OCI-LY1 (cell line): Measurements from ENCODE around the gene OMD.

Experiments used
- H2AFZ ChIP-seq: fragments of 200-600 bp; sonication (generic), shearing (Covaris generic); 2 replicates; pipeline ENCODE4 v1.6.0; 2014; ENCODE audit warnings: antibody characterized with exemption, mild to moderate bottlenecking, low read length
- H3F3A ChIP-seq: fragments of 200-600 bp; sonication (generic), shearing (Covaris generic); 2 replicates; pipeline ENCODE4 v1.6.0; 2014; ENCODE audit warnings: mild to moderate bottlenecking, antibody characterized with exemption, low read length, moderate library complexity; ENCODE audit not compliant: insufficient read depth
- H3K27ac ChIP-seq: fragments of 200-600 bp; sonication (generic); 2 replicates; pipeline ENCODE4 v1.5.1; 2014; ENCODE audit warnings: low read length, mixed run types, mild to moderate bottlenecking, low read depth; ENCODE audit not compliant: poor library complexity, severe bottlenecking
- H3K27me3 ChIP-seq: fragments of 200-600 bp; sonication (generic); 2 replicates; pipeline ENCODE4 v1.6.0; 2014; ENCODE audit warnings: antibody characterized with exemption, mild to moderate bottlenecking, low read length, moderate library complexity; ENCODE audit not compliant: insufficient read depth
- H3K36me3 ChIP-seq: fragments of 200-600 bp; sonication (generic); 2 replicates; pipeline ENCODE4 v1.6.1; 2014; ENCODE audit warnings: mild to moderate bottlenecking, antibody characterized with exemption, low read length, moderate library complexity, mixed read lengths; ENCODE audit not compliant: insufficient read depth
- H3K4me1 ChIP-seq: fragments of 200-600 bp; sonication (generic); 2 replicates; pipeline ENCODE4 v1.5.1; 2014; ENCODE audit warnings: mild to moderate bottlenecking, low read length, moderate library complexity; ENCODE audit not compliant: insufficient read depth, severe bottlenecking
- H3K4me2 ChIP-seq: fragments of 200-600 bp; sonication (generic), shearing (Covaris generic); 2 replicates; pipeline ENCODE4 v1.6.1; 2014; ENCODE audit warnings: low read length
- H3K4me3 ChIP-seq: fragments of 200-600 bp; sonication (generic); 2 replicates; pipeline ENCODE4 v1.5.1; 2014; ENCODE audit warnings: low read length, low read depth, mild to moderate bottlenecking, mixed read lengths; ENCODE audit not compliant: poor library complexity, severe bottlenecking
- H3K79me2 ChIP-seq: fragments of 200-600 bp; shearing (Covaris generic); 2 replicates; pipeline ENCODE4 v1.6.1; 2016; ENCODE audit warnings: mixed run types, low read length, mixed read lengths; ENCODE audit not compliant: insufficient read depth
- H3K9ac ChIP-seq: fragments of 200-600 bp; sonication (generic), shearing (Covaris generic); 2 replicates; pipeline ENCODE4 v1.6.1; 2014; ENCODE audit warnings: mild to moderate bottlenecking, low read length, mixed read lengths
- H3K9me2 ChIP-seq: fragments of 200-600 bp; sonication (generic), shearing (Covaris generic); 2 replicates; pipeline ENCODE4 v1.6.1; 2014; ENCODE audit warnings: low read depth, mild to moderate bottlenecking, low read length, mixed read lengths
- H3K9me3 ChIP-seq: fragments of 200-600 bp; shearing (Covaris generic); 2 replicates; pipeline ENCODE4 v1.6.1; 2014; ENCODE audit warnings: low read length, mixed read lengths
- H4K20me1 ChIP-seq: fragments of 200-600 bp; sonication (generic), shearing (Covaris generic); 2 replicates; pipeline ENCODE4 v1.6.0; 2016; ENCODE audit warnings: mild to moderate bottlenecking, low read length; ENCODE audit not compliant: insufficient read depth
- EZH2 ChIP-seq: fragments of 200-600 bp; sonication (generic), shearing (Covaris generic); IDR thresholded peaks from 2 replicates; pipeline ENCODE4 v1.8.0; 2017; ENCODE audit warnings: borderline replicate concordance, mixed run types, mild to moderate bottlenecking, antibody characterized with exemption, low read length, moderate library complexity, mixed read lengths
- TF ChIP-seq, protein P1 (sequence below): fragments of 200-600 bp; sonication (generic), shearing (Covaris generic); IDR thresholded peaks from 2 replicates; pipeline ENCODE4 v1.5.1; 2017; ENCODE audit warnings: mild to moderate bottlenecking, antibody characterized with exemption, low read length, moderate library complexity, mixed read lengths

Gene OMD

DNA sequence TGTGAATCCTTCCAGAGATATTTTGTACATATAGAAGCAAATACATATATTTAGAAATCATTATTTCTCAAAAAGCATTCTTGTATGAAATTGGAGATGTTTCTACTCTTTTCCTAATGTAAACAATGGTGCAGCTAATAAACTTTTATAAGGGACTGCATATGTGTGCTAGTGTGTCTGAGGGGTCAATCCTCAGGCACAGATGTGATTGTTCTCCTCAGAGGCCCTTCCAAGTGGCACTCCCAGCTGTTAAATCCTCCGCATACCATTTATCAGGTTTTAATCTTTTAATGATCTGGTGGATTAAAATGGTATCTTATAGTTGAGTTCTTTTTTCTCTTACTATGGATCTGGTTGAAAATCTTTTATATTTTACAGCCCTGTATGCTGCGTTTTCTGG is 5.6 kb upstream of the OMD start:
- Histone ChIP-seq H3K36me3 (no peaks in the 10 kb centered on the region), H3K79me2 (no peaks in the 10 kb centered on the region), H4K20me1 (no peaks in the 10 kb centered on the region), H3F3A (no peaks in the 10 kb centered on the region), H3K27ac (no peak overlapping the region), H3K4me1 (peaks cover 20% of the 10 kb centered on the region), H3K9ac (no peak overlapping the region), H2AFZ (no peak overlapping the region), H3K4me2 (no peak overlapping the region), H3K9me2 (no peaks in the 10 kb centered on the region), H3K9me3 (no peaks in the 10 kb centered on the region), H3K27me3 (no peaks in the 10 kb centered on the region), H3K4me3 (no peak overlapping the region)
- TF ChIP-seq, protein P1, sequence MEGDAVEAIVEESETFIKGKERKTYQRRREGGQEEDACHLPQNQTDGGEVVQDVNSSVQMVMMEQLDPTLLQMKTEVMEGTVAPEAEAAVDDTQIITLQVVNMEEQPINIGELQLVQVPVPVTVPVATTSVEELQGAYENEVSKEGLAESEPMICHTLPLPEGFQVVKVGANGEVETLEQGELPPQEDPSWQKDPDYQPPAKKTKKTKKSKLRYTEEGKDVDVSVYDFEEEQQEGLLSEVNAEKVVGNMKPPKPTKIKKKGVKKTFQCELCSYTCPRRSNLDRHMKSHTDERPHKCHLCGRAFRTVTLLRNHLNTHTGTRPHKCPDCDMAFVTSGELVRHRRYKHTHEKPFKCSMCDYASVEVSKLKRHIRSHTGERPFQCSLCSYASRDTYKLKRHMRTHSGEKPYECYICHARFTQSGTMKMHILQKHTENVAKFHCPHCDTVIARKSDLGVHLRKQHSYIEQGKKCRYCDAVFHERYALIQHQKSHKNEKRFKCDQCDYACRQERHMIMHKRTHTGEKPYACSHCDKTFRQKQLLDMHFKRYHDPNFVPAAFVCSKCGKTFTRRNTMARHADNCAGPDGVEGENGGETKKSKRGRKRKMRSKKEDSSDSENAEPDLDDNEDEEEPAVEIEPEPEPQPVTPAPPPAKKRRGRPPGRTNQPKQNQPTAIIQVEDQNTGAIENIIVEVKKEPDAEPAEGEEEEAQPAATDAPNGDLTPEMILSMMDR, result no peak

DNA sequence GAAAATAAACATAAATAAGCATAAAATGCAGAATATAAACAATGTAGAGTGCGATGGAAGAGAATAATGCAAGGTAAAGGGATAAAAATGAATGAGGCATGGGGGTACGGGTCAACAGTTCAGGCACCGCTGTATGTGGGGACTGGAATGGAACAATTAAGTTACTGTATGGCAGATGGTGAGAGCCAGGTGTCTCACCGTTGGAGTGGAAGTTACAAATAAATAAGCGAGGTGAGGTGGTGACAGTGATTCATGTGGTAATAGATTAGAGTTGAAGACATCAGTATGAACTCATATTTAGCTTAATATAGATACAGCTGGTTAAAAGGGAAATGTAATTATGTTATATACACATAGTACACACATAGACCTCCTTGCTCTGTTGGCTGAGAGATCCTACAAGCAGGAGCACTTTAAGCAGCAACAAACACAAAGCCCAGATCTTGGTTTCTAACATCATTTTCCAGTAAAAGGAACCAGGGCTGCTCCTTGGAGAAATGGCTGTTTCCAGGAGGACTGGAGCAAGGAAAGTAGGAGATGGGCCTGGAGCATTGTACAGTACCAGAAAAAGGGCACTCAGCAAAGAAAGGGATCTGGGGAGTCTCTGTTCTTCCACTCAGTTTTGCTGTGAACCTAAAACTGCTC is 2.4 kb upstream of the OMD start:
- Histone ChIP-seq H3F3A (no peaks in the 10 kb centered on the region), H3K27ac (peak overlapping the region; percentile 69), H3K4me1 (peaks cover 20% of the 10 kb centered on the region), H3K79me2 (no peaks in the 10 kb centered on the region), H3K27me3 (no peaks in the 10 kb centered on the region), H4K20me1 (no peaks in the 10 kb centered on the region), H3K9me3 (no peaks in the 10 kb centered on the region), H3K9me2 (no peaks in the 10 kb centered on the region), H2AFZ (no peak overlapping the region), H3K36me3 (no peaks in the 10 kb centered on the region), H3K4me3 (no peak overlapping the region), H3K4me2 (peak overlapping the region; percentile 9), H3K9ac (no peak overlapping the region)
- no peak for TF ChIP-seq EZH2
- TF ChIP-seq, protein P1, result no peak

DNA sequence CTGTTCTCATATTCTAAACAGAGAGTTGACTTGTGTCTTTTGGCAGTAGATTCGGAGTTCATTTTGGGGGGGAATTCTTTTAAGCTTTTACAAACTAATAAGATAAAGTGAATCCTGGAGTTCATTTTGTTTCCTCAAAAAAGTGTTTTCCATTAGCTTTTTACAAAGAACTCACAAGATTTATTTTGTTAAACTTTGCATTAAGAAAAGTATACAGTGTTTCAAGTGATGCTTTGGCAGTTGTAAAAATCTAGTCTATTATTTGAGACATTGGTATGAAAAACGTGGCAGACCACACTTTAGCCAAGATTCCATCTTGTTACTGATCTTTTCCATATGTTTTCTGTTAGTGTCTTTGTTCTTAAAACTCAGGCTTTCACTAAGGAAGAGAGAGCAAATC is 1.2 kb upstream of the OMD start:
- no peaks in the 10 kb centered on the region for H3K9me3 ChIP-seq
- TF ChIP-seq, protein P1, result no peak
- TF ChIP-seq EZH2, result no peak
- no peaks in the 10 kb centered on the region for H3K27me3 ChIP-seq
- H3K36me3 ChIP-seq, result no peaks in the 10 kb centered on the region
- no peak overlapping the region for H2AFZ ChIP-seq
- no peak overlapping the region for H3K9ac ChIP-seq
- H3K79me2 ChIP-seq, result no peaks in the 10 kb centered on the region
- no peak overlapping the region for H3K4me2 ChIP-seq
- no peaks in the 10 kb centered on the region for H3K9me2 ChIP-seq
- no peak overlapping the region for H3K4me3 ChIP-seq
- no peaks in the 10 kb centered on the region for H3F3A ChIP-seq
- peak overlapping the region; percentile 69 for H3K27ac ChIP-seq
- H3K4me1 ChIP-seq, result peaks cover 20% of the 10 kb centered on the region
- H4K20me1 ChIP-seq, result no peaks in the 10 kb centered on the region
